HG03469 (cell line): ENCODE measurements around the gene ROBO1.

Source experiments
- ATAC-seq: cut with Tn5 transposase; IDR thresholded peaks from one replicate; pipeline ENCODE4 v1.9.1; 2021; ENCODE audit warnings: mild to moderate bottlenecking, moderate library complexity, moderate number of reproducible peaks; ENCODE audit not compliant: unreplicated experiment

The ROBO1 gene

GRCh38 chr3:78823434-78823833 is 944.4 kb downstream of the ROBO1 start:
- ATAC-seq = no peak

DNA sequence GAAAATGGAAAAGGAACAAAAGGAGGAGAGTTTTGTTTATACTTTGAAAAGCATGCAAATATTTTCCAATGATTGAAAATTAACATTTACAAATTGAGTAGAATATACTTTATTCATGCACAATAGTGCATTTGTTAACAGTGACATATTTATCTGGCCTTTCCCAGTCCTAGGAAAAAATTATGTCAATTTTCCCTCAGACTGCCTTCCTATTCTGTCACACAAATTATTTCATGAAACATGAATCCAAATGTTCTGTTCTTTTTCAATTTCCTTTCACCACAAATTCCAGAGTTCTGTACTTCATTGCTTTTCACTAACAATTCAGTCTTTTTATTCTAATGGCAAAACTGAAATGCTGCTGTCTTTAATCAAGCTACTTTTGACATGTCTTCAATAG is 945.1 kb downstream of the ROBO1 start:
- no peak for ATAC-seq

GRCh38 chr3:78820542-78820941 is 947.3 kb downstream of the ROBO1 start:
- no peak for ATAC-seq

- no peak for ATAC-seq
These were observed 949.4 kb downstream of the ROBO1 start for GRCh38 chr3:78818161-78818985.

GRCh38 chr3:78814893-78815562 is 952.8 kb downstream of the ROBO1 start:
- ATAC-seq = no peak

GRCh38 chr3:78812166-78812565 is 955.6 kb downstream of the ROBO1 start:
- no peak for ATAC-seq

DNA sequence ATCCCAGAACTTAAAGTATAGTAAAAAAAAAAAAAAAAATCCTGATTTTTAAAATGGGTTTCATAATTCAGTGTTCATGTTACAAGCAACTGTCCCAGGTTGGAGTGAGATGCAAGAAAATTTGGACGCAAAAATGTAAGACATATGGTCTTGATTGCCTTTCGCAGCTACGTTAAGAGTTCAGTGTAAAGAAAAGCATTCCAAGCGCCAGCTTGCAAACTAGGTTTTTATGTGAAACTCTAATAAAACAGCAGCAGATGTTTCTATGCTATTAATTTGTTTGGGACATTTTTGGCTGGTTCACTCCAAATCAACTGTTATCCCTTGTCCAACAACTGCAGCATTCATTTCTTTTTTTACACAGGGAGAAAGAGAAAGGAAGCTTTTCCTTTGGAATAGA is 957.8 kb downstream of the ROBO1 start:
- ATAC-seq = no peak

DNA sequence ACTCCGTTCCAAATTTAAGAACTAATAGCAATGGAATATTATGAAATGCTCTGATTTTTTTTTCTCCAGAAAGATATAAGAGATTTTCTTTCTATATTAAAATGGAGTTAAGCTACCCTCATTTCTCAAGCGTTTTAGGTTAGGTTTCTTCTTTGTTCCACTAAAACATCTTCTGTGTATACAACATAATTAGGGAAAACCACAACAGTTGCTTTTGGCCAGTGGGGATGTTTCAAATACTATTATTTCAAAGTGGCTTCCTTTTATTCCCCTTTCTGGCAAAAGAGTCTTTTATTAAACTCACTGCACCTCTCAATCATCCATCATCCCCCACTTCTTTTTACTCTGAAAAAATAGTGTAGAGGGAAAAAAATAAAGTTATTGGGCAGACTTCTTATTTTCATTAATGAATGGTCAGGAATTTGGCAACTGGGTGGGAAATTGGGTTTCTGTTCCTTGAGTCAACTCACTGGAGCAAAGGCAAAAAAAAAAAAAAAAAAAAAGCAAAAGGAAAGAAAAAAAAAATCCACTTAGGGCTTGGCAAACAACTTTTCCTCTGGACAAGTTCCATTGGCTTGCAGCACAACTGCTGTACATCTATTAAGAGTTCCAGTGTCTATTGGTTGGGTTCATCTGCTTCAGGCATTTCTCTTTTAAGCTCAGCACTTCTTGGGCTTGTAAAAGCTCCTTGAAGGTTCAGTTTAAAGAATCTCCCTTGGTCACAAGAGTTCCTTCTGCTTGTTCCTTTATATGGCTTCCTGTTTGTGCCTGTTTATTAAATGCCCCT is 963.4 kb downstream of the ROBO1 start:
- no peak for ATAC-seq

- ATAC-seq = no peak
These were observed 965.3 kb downstream of the ROBO1 start for GRCh38 chr3:78802562-78802930.

- no peak for ATAC-seq
These were observed 965.8 kb downstream of the ROBO1 start for GRCh38 chr3:78801926-78802561.

GRCh38 chr3:78799681-78800080 is 968.1 kb downstream of the ROBO1 start:
- no peak for ATAC-seq

DNA sequence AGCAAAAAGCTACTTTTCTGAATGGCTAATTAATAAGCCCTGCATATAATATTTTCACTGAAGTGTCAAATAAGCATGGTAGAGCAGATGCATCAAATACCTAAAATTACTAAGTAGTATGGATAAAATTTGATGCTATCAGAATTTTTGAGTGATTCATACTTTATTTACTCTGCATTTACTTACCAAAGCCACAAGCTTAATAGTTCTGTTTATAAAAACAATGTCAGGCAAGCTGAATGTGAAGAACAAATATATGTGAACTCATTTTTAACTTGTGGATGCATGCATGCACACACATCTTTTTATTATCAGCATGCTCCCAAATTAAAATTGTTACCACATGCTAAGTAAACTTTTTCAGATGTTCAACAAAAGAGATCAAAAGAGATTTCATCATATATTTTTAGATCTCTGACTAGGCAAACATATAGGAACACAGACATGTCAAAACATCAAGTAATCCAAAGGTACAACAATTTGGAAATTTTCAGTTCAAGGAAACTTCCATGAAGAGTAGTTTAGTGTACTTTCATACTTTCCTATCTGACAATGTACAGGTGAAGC is 969.4 kb downstream of the ROBO1 start:
- no peak for ATAC-seq

- ATAC-seq = no peak
These were observed 973.4 kb downstream of the ROBO1 start for GRCh38 chr3:78794431-78794830.

DNA sequence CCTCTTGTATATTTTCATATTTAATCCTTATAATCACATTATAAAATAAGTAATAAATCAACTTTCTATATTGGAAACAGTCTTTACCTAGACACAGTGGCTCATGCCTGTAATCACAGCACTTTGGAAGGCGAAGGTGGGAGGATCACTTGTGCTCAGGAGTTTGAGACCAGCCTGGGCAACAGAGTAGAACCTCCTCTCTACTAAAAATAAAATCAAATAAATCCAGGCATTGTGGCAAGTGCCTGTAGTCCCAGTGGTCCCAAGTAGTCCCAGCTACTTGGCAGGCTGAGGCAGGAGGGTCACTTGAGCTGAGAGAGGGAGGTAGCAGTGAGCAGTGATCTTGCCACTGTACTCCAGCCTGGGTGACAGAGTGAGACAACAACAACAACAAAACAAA is 975.1 kb downstream of the ROBO1 start:
- no peak for ATAC-seq

GRCh38 chr3:78792212-78792611 is 975.6 kb downstream of the ROBO1 start:
- no peak for ATAC-seq

DNA sequence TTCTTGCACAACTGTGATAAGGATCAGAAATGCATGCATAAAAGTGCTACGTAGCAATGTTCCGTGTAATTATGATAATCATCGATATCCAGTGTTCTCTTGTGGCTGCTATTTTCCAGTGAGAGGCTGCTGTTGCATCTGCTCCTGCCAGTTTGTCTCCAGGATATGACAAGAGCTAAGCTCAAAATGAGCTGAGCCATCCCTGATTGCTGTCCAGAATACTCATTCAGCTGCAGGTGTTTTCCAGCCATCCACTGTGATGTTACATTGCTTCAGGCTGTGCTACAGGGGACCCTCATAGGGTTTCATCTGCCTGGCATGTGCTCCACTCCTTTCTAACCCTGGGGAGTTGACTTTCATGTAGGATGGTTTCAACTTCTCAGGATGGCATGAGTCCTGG is 976.0 kb downstream of the ROBO1 start:
- ATAC-seq = no peak

DNA sequence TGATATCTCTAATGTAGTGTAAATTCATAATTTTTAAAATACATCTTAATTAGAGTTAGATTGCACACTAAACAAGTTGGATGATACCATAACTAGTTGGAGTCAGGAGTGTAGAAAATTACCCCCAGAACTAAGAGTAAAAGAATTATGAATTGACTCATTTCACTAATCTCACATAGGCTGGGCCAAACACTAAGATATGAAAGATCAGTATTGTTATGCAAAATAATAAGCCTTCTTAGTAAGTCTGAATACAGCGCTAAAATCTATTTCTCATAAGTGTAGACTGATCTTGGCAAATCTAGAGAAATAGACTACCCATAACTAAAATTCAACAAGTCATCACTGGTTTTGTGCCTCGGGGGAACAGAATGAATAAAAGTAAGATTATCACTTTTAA is 979.0 kb downstream of the ROBO1 start:
- ATAC-seq = no peak

DNA sequence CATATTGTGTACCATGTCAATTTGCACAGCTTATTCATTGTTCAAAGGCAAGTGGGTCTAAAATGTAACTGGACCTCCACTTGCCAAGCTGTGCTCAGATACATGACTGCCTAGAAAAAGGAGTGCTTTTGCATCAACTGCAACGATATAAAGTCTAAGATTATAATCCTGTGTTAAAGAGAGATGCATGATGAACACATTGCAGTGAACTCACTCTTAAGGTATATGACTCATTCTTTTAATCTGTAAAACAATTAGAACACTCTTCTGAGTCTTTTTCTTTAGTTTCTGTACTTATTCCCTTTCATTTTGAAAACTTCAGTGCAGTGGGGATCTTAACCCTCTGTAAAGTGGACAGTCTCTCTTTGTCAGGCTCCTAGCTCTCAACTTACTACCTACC is 982.8 kb downstream of the ROBO1 start:
- ATAC-seq = no peak

- no peak for ATAC-seq
These were observed 986.4 kb downstream of the ROBO1 start for GRCh38 chr3:78781351-78781750.

- ATAC-seq = no peak
These were observed 1001.9 kb downstream of the ROBO1 start for GRCh38 chr3:78765671-78766485.
